ENCODE results near the gene ASTE1. TPM values are rescaled to one million over a fixed set of nuclear protein-coding genes. Genes with fewer than 3 reads are reported as not detected.

The ASTE1 gene
- total RNA-seq, result 2.8 and 5.1 TPM in 2 replicates

DNA sequence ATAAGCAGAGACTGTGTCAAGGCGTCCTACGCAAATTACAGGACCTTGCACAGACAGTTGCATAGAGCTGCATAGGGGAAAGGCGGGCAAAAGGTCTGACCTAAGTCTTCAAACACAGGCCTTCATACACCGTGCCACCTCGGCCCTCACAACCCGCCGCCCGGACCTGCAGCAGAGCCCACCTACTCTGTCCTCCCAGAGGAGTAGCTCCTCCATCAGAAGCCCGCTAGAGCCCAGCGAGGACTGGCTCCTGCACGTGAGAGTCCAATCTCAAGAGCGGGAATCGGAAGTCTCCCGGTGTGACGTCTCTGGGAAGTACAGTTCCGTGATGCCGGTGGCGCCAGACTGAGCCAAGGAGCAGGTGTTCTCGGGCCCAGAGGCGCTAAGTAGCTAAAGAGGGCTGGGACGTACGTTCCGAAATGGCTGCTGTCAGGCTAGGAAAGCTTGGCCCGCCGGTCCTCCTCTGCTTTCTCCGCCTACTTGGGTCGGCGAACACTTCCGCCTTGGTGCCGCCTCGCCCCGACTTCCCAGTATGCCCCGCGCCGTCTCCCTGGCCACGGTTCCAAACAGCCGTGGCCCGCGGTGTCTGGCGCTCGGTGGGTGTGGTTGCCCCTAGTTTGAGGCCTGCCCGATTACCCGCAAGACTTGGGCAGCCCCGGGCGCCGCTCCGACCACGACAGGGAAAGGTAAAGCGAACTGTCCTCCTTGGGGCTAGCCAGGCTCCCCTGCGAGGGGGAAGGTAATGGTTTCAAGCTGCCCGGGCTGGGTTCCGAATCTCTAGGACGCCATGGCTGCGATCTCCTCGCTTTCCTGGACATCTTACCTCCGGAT, at the start of gene ASTE1, which contains the start of gene NEK11:
Gene ASTE1, minus strand, starts transcription at position 505 of the 831 bp plus-strand sequence. CDS start 1,519 bp downstream, outside the sequence.
Gene NEK11, plus strand, starts transcription at position 557 of the 831 bp plus-strand sequence. CDS start 2,832 bp downstream, outside the sequence.
- TF ChIP-seq, protein P1, sequence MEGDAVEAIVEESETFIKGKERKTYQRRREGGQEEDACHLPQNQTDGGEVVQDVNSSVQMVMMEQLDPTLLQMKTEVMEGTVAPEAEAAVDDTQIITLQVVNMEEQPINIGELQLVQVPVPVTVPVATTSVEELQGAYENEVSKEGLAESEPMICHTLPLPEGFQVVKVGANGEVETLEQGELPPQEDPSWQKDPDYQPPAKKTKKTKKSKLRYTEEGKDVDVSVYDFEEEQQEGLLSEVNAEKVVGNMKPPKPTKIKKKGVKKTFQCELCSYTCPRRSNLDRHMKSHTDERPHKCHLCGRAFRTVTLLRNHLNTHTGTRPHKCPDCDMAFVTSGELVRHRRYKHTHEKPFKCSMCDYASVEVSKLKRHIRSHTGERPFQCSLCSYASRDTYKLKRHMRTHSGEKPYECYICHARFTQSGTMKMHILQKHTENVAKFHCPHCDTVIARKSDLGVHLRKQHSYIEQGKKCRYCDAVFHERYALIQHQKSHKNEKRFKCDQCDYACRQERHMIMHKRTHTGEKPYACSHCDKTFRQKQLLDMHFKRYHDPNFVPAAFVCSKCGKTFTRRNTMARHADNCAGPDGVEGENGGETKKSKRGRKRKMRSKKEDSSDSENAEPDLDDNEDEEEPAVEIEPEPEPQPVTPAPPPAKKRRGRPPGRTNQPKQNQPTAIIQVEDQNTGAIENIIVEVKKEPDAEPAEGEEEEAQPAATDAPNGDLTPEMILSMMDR (conservative IDR thresholded peaks at IDR 0.05; ENCODE audit: low read depth, low read length), result no peak
- DNase-seq (ENCODE audit: low read depth), result no peak
- H3K4me3 ChIP-seq (ENCODE audit: low read depth, low read length), result peak within 1 kb of the TSS; percentile 66

DNA sequence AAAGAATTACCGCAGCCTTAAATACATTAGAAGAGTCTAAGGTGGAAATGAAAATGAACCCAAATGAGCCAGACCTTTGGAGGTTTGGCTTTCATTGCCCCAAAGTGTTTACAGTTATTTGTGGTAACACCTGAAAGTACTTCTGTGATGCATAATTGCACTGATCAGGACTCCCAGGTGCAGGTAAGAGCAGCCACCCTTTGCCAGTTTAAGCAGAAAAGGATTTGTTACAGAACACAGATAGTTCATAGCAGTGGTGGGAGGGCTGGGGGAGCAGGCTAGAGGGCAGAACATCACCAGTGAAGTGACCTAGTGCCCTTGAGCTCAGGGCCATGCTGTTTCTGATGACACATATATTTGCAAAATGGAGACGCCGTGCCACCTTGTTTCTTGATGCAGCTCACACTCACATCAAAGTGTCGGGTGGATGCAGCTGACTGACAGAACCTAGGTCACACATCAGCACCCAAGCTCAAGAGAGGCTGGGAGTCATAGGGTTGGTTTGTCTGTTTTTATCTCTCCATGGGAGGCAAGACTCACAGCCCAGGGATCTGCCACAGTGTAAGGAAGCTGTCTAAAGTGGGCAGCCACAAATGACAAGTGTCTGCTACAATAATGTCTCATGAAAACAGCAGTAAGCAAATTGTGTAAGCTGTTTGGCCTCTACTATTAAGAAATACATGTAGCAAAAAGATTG, 49.2 kb upstream of the ASTE1 start:
- TF ChIP-seq, protein P1 (conservative IDR thresholded peaks at IDR 0.05; ENCODE audit: low read depth, low read length), result no peak
- DNase-seq (ENCODE audit: low read depth), result peak; percentile 2
- no peak overlapping the region for H3K4me3 ChIP-seq (ENCODE audit: low read depth, low read length)

- DNase-seq (ENCODE audit: low read depth), result no peak
- no peak overlapping the region for H3K4me3 ChIP-seq (ENCODE audit: low read depth, low read length)
- TF ChIP-seq, protein P1 (conservative IDR thresholded peaks at IDR 0.05; ENCODE audit: low read depth, low read length), result no peak
These were observed 46.2 kb upstream of the ASTE1 start for GRCh38 chr3:131072845-131073244.

DNA sequence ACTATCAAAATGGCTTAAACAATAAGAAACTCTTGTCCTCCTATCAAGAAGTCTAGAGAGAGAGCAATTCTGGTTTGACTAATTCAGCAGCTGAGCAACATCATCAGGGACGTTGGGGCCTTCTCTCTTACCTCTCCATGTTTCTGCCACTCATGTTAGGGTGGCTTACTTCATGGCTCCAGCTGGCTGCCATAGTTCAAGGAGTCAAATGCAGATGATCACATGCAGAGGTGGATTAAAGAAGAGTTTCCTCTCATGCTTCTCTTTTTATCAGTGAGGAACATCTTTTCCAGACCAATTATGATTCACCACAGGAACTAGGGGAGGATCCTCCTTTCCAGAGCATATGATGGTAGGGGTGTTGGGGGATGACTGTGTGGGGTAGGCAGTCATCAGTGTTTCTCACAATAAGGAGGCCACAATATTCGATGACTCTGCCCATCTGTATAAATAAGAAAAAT, 45.5 kb upstream of the ASTE1 start:
- DNase-seq (ENCODE audit: low read depth), result no peak
- TF ChIP-seq, protein P1 (conservative IDR thresholded peaks at IDR 0.05; ENCODE audit: low read depth, low read length), result no peak
- H3K4me3 ChIP-seq (ENCODE audit: low read depth, low read length), result no peak overlapping the region

GRCh38 chr3:131067983-131068382, 41.4 kb upstream of the ASTE1 start:
- no peak overlapping the region for H3K4me3 ChIP-seq (ENCODE audit: low read depth, low read length)
- TF ChIP-seq, protein P1 (conservative IDR thresholded peaks at IDR 0.05; ENCODE audit: low read depth, low read length), result no peak
- no peak for DNase-seq (ENCODE audit: low read depth)

DNA sequence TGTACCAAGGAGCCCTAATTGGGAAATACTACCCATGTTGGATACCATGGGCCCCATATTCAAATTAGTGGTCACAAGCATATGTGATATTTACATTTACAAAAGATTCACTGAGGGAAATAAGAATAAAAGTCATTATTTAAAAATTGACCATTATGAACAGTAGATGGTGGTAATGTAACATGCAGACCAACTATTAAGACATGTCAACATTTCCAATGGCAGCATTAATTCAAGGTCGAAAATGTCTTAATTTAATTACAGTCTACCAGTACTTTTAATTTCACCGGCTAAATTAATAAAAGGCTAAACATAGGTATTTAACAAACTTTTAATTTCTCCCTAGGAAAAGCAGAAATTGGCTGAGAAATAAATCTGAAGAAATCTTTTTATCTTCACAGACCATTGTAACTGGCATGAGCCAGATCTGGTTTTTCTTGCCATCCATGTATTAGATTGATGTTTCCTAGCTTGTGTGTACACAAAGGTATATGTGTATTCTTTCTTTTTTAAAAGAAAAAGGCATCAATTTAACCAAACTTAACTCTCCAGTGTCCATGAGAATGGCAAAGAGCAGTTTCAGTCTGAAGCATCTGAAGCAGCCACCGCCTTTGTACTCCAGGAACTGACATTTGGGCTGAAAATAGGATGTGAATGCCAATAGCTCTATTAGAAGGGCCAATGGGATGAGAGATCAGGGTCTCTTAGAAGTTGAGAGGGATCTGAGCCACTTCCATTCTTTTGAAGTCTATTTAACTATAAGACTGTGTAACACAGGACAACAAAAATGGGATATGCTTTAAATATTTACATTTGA, 26.6 kb upstream of the ASTE1 start:
- no peak overlapping the region for H3K4me3 ChIP-seq (ENCODE audit: low read depth, low read length)
- DNase-seq (ENCODE audit: low read depth), result no peak
- TF ChIP-seq, protein P1 (conservative IDR thresholded peaks at IDR 0.05; ENCODE audit: low read depth, low read length), result peak; percentile 31
